Fibroblast of lung (primary cell): ENCODE measurements around the gene STX12.

Experiments used
- EZH2 ChIP-seq: IDR thresholded peaks from 2 replicates; pipeline ENCODE4 v1.5.1; 2012; ENCODE audit warnings: low read length, control low read depth, mild to moderate bottlenecking; ENCODE audit errors: missing control alignments
- TF ChIP-seq, protein P1 (sequence below), 2 donors: IDR thresholded peaks in 1 of 2; conservative IDR thresholded peaks in 1 of 2; 1 replicate in 1 of 2; 2 replicates in 1 of 2; pipeline ENCODE4 v1.5.1; 2011 to 2012; ENCODE audit warnings: low read length in 2 of 2, control low read depth in 1 of 2, inconsistent platforms in 1 of 2, low read depth in 1 of 2, mild to moderate bottlenecking in 1 of 2

DNA sequence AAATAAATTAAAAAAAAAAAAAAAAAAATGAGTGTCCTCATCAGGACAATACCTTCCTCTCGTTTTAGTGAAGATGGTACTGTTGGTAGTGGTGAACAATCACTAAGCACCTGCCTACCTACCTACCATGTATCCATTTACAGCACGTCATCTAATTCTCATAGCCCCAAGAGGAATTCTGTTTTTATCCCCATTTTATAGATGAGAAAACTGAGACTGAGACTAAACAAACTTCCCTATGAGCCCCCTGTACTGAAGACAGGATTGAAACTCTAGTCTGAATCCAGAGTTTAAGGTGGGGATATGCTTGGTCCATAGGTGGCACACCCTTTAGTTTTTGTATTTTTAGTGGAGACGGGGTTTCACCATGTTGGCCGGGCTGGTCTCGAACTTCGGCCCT lies 82.1 kb downstream of the STX12 start:
- TF ChIP-seq, protein P1, sequence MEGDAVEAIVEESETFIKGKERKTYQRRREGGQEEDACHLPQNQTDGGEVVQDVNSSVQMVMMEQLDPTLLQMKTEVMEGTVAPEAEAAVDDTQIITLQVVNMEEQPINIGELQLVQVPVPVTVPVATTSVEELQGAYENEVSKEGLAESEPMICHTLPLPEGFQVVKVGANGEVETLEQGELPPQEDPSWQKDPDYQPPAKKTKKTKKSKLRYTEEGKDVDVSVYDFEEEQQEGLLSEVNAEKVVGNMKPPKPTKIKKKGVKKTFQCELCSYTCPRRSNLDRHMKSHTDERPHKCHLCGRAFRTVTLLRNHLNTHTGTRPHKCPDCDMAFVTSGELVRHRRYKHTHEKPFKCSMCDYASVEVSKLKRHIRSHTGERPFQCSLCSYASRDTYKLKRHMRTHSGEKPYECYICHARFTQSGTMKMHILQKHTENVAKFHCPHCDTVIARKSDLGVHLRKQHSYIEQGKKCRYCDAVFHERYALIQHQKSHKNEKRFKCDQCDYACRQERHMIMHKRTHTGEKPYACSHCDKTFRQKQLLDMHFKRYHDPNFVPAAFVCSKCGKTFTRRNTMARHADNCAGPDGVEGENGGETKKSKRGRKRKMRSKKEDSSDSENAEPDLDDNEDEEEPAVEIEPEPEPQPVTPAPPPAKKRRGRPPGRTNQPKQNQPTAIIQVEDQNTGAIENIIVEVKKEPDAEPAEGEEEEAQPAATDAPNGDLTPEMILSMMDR (conservative IDR thresholded peaks at IDR 0.05 in 1 of 2, IDR thresholded peaks at IDR 0.05 in 1 of 2; ENCODE audit: low read depth in 1 of 2, low read length in 2 of 2), result no peak
- TF ChIP-seq EZH2, result no peak
